ENCODE measurements around the gene TSPAN4.

Gene TSPAN4

GRCh38 chr11:853682-854448 is 11.2 kb downstream of the TSPAN4 start:
- DNase-seq = no peak

GRCh38 chr11:854601-855329 is 12.1 kb downstream of the TSPAN4 start:
- no peak for DNase-seq

GRCh38 chr11:855330-855674 is 12.7 kb downstream of the TSPAN4 start:
- no peak for DNase-seq

- DNase-seq = no peak
Measured at GRCh38 chr11:855796-856195, 13.1 kb downstream of the TSPAN4 start.

- DNase-seq = no peak
Measured at GRCh38 chr11:856397-856796, 13.7 kb downstream of the TSPAN4 start.

- DNase-seq = no peak
Measured at GRCh38 chr11:858053-858761, 15.6 kb downstream of the TSPAN4 start.

- DNase-seq = no peak
Measured at GRCh38 chr11:858762-859339, 16.2 kb downstream of the TSPAN4 start.

GRCh38 chr11:859394-860131 is 16.9 kb downstream of the TSPAN4 start:
- no peak for DNase-seq

GRCh38 chr11:860234-861104 is 17.8 kb downstream of the TSPAN4 start:
- DNase-seq = no peak

GRCh38 chr11:861105-861479 is 18.4 kb downstream of the TSPAN4 start:
- no peak for DNase-seq

GRCh38 chr11:862081-862661 is 19.5 kb downstream of the TSPAN4 start:
- no peak for DNase-seq

- DNase-seq = no peak
Measured at GRCh38 chr11:862696-863022, 20.0 kb downstream of the TSPAN4 start.

- no peak for DNase-seq
Measured at GRCh38 chr11:863023-863909, 20.6 kb downstream of the TSPAN4 start.

GRCh38 chr11:863910-864827 is 21.5 kb downstream of the TSPAN4 start:
- no peak for DNase-seq

GRCh38 chr11:864898-865297 is 22.2 kb downstream of the TSPAN4 start:
- DNase-seq = no peak

GRCh38 chr11:865462-866430 is 23.1 kb downstream of the TSPAN4 start:
- no peak for DNase-seq

- DNase-seq = no peak
Measured at GRCh38 chr11:866481-866880, 23.8 kb downstream of the TSPAN4 start.

GRCh38 chr11:867856-868358 is 25.3 kb downstream of the TSPAN4 start:
- no peak for DNase-seq

Data from effector CD8-positive, alpha-beta T cell (primary cell).